Cerebellar nuclear complex (tissue), 1 donor: ENCODE results near the gene MPC1L.
"Not testable (repeated sequence)": the region's sequence is repeated elsewhere in the genome, so short reads cannot be mapped to it uniquely, and the experiment has no call there.

ENCODE experiments used
- DNase-seq, 2 experiments: peaks; one replicate each; lab custom pipeline; 2025; lab: John Stamatoyannopoulos, UW

MPC1L gene

DNA sequence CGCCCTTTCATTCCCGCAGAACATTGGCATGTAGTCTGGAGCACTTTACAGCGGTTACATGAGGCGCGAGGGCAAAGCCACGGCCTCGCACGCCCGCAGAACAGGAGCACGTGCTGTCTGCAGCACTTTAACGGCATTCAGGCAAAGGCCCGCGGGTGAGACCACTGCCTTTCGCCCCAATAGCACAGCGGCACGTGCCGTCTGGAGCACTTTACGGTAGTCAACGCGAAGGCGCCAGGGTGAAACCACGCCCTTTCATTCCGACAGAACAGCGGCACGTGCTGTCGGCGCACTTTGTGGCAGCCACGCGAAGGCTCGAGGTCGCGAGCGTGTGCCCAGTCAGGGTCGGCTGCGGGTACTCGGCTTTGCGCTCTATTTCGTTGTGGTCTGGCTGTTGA is at the start of gene MPC1L:
Gene MPC1L (plus strand): TSS at position 290 of the 398 bp plus-strand sequence. CDS start 138 bp downstream, outside the sequence.
- DNase-seq, result no peak

DNA sequence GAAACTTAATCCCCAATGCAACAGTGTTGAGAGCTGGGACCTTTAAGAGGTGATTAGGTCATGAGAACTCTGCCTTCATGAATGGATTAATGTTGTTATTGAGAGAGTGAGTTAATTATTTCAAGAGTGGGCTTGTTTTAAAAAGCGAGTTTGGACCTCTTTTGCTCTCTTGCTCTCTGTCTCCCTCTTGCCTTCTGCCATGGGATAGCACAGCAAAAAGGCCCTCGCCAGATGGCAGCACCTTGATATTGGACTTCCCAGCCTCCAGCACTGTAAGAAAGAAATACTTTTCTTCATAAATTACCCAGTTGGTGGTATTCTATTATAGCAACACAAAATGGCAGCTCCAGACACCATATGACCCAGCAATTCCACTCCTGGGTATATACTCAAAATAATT is 49.5 kb upstream of the MPC1L start:
- no peak for DNase-seq

DNA sequence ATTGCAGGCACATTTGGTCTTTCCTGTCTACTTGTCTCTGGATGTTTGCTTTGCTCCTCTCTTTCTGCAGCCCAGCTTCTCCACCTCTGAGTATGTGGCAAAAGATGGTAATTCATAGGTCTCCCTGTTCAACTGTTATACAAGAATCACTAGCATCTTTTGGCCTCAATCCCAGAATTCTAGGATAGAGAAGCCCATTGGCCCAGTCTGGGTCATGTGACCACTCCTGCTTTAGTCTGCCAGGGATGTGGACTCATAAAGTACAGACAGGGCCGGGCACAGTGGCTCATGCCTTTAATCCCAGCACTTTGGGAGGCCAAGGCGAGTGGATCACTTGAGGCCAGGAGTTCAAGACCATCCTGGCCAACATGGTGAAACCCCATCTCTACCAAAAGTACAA is 47.8 kb upstream of the MPC1L start:
- DNase-seq, result not testable (repeated sequence)

DNA sequence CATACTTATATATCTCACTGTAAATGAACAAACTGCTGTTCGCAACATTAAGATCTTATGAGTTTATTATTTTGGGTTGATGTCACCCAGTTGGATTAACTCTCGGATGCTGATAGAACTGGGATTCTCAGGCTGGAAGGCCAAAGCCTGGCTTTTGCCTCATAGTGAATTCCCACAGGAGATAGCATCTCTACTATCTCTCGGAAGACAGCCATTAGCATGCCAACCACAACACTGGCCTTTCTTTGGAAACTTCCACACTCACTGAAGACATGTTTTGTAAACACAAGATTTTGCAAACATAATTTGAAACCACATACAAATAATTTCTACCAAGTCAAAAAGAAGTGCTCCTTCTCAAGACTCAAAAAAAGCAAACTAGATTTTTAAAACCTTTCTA is 46.9 kb upstream of the MPC1L start:
- DNase-seq, result no peak

DNA sequence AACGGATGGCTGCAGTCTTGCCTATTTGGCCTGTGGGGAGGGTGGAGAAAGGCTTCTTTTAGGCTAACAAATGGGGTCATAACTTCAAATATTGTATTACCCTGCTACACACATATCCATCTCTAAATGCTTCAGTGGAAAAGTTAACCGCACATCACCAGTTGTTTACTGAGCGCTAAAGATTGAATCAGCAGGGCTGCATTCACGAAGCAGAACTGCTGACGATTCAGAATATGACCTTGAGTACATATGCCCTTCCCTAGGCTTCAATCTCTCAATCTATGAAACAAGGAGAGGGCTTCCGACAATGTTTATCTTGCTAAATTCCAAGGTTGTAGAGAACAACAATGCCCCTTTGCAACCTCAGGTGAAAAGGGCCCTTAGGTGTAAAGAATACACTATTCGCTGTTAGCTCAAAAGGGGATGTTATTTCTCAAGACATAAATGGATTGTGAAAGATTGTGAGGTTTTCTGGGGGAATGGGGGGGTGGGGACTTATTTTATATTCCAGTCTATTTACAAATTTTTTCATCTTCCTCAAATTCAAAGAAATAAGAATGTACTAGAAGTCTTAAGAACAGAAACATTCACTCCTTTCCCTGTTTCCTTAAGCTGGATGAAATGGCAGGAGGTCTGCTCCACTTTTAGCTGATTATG is 45.1 kb upstream of the MPC1L start:
- DNase-seq, result no peak

DNA sequence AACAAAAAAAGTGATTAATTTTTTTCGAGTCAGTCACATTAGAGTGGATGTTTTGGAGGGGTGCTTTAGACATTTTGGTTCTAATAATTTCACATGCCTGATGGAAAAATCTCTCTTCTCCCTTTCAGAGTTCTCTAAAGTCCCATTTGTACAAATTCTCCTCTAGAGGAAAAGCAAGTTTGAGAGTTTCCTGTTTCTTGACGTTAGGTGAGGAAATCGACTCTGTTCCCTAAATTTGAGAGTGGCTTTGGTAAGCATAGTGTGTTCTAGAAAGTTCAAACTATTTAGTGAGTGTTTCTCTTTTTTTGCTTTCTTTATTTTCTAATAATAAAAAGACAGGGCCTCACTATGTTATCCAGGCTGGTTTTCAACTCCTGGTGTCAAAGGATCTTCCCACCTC is 44.1 kb upstream of the MPC1L start:
- DNase-seq, result no peak

DNA sequence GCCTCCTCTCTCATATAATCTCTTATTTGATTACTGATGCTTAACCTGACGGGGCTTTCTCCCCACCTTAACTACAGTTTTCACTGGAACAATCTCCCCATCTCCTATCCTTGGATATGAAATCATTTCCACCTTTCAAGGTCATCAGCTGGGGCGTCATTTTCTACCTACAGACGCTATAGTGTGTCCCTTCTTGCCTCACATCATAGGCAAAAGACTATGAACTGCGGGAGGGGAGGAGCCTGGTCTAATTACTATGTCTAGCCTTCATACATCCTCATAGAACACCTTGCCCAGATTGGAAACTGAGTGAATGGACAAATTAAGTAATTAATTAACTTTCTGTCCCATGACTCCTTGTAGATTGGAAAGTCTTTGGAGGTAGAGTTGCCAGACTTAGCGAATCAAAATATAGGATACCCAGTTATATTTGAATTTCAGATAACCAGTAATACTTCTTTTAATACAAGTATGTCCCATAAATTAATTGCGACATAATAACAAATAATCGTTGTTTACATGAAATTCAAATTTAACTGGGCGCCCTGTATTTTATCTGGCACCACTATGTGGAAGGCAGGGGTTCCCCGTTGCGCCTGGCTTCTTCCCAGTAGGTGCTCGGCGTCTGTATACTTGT is 43.2 kb upstream of the MPC1L start:
- peak in 1 of 2 experiments; percentile 27 for DNase-seq

DNA sequence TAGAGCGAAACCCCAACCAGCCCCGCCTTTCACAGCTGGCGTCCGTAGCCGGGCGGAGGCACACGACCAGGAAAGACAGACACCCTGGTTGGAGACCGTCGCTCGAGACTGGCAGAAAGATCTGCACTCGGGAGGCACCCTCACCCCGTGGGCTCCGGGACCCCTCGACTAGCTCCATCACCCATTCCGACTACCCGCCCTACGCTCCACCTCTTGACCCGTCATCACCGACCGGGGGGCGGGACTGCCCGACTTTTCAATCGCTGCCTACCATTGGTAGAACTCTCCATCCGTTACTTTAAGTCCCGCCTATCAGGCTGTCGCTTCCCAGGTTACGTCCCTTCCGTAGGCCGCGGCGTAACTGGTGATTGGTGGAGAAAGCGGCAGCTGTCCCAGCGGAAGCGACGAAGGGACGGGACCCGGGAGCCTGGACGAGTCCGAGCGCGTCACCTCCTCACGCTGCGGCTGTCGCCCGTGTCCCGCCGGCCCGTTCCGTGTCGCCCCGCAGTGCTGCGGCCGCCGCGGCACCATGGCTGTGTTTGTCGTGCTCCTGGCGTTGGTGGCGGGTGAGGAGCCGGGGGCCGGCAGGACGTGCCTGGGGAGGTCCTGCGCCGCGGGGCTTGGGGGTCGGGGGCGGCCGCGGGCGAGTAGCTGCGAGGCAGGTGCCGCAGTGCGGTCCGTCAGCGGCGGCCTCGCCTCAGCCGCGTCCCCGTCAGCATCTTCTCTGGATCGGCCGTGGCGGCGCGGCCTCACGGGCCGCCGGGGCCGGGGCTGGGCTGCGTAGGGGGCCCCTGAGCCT is 42.5 kb upstream of the MPC1L start, which contains the start of gene ATP6AP2:
Gene ATP6AP2 (plus strand): TSS at position 434 of the 799 bp plus-strand sequence. CDS start 96 bp downstream, at position 530.
- peak; percentile 60 to 68 for DNase-seq

DNA sequence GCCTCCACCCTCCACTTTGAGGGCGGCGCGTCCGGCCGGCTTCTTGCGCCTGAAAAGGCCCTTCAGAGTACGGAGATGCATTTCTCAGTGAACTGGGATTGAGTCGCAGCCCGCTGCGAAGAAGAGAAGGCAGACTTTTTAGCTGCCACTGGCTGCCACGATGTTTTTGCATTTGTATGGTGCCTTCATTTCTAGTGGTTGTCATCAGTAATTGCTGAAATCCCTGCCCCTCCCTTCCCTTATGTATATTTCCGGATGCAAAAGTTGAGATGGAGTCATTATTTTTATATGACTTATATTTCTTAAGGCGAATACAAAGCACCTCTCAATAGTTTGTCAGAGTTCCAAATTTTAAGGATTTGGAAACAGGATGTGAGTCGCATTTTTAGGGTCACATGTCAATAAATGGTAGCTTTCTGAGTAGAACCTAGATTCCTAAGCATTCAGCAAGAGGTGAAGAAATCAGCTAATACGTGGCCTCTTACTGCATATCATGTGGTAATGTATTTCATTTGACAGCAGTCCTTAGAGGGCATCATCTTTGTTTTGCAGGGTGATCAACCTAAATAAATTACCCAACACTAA is 41.8 kb upstream of the MPC1L start:
- DNase-seq, result no peak

DNA sequence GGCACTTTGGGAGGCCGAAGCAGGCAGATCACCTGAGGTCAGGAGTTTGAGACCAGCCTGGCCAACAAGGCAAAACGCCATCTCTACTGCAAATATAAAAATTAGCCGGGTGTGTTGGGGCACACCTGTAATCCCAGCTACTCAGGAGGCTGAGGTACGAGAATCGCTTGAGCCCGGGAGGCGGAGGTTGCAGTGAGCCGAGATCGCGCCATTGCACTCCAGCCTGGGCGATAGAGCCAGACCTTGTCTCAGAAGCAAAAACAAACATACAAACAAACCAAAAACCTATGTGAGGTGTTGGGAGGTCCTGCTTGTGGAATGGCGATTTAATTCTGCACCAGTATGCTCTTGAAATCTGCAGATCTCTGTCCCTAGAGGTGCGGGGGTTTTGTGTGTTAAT is 41.0 kb upstream of the MPC1L start:
- DNase-seq, result not testable (repeated sequence)

DNA sequence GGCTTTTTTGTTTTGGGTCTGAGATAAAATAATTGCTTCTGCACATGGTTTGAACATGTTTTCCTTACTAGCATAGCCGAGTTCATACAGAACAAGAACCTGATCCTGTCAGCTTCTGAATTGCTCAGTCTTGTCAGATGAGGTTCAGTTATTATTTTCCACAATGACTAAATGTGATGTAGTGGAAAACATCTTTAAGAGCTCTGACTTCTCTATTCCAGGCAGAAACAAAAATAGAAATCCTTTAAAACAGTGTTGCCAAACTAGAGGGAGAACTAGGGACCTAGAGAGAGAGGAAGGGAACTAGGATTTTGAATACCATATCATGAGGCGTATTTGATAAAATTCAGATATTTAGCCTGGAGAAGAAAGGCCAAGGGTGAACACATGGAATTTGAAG is 40.4 kb upstream of the MPC1L start:
- no peak for DNase-seq

DNA sequence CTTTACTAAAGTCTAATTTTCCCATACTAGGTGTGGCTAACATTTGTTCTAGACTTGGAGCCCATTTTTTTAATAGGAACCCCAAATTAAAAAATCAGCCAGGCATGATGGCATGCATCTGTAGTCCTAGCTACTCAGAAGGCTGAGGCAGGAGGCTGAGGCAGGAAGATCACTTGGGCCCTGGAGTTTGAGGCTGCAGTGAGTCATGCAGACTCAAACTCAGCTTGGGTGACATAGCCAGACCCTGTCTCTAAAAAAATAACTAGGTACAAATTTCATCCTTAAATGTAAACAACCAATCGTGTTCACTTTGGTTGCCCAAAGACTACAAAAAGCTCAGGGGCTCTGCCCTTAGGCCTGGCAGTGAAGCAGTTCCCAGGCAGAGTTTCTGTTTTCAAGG is 35.6 kb upstream of the MPC1L start:
- not testable (repeated sequence) for DNase-seq

DNA sequence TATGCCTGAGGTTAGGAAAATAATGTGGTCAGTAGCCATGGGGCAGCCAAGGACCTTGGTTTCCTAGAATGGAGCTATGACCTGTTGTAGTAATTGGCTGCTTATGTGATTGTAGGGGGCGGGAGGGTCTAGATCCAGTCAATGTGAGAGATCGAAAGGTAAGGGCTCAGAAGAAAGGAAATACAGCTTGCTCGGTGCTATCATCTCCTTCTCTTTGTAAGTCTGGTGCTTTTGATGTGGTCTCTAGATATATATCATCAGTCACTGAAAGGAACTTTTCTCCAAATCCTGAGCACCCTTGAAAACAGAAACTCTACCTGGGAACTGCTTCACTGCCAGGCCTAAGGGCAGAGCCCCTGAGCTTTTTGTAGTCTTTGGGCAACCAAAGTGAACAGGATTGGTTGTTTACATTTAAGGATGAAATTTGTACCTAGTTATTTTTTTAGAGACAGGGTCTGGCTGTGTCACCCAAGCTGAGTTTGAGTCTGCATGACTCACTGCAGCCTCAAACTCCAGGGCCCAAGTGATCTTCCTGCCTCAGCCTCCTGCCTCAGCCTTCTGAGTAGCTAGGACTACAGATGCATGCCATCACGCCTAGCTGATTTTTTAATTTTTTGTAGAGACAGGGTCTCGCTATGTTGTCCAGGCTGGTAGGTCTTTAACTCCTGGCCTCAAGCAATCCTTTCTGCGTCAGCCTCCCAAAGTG is 33.5 kb upstream of the MPC1L start:
- not testable (repeated sequence) for DNase-seq

DNA sequence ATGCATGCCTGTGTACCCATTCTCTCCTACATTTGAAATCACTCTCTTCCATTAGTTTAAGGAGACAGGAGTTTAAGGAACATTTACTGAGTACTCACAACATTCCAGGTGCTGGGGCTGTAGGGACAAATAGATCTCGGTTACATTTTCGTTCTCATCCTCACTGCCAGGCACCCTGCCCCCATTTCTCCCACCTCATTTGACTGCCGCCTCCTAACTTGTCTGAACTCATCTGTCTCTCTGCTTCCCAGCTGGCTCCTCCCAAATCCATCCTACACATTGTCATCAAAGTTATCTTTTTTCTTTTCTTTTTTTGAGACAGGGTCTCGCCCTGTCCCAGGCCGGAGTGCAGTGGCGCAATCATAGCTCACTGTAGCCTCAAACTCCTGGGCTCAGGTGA is 19.8 kb upstream of the MPC1L start:
- DNase-seq, result no peak

DNA sequence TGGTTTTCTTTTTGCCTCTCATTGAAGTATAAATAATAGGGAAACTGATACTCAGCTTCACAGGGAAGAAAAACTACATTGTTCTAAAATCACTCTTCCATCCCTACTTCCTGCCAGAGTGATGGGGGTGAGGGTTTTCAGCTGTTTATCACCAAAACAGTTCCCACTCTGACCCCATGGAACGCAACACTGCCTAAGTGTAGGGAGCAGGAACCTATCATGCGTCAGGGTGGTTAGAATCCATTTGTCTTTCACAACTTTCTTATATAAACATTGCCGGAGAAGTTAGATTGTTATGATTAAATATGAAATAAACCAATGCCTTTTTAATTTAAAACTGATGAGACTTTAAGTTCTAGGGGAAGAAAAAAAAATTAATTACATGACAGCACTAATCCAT is 15.8 kb upstream of the MPC1L start:
- no peak for DNase-seq

DNA sequence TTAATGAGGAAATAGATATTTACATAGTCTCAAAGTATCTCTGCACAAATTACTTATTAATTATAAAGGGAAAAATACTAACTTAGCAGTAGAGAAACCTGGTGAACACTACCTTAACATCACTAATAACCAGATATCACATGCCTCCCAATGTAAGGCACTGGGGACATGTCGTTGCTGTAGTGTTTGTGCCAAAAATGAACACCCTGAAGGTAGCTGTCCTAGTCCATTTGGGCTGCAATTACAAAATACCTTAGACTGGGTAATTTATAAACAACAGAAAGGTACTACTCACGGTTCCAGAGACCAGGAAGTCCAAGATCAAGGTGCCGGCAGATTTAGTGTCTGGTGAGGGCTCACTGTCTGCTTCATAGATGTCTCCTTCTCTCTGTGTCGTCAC is 10.7 kb upstream of the MPC1L start:
- no peak for DNase-seq

DNA sequence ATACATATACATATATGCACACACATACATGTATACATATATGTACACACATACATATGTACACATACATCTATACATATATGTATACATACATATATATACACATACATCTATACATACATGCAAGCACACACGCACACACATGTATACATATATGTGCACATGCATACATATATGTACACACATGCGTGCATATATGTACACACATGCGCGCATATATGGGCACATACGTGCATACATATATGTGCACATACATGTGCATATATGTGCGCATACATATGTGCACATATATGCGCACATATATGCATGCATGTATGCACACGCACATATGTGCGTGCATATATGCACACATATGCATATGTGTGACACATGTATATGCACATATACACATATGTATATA is 7.3 kb upstream of the MPC1L start:
- DNase-seq, result no peak

DNA sequence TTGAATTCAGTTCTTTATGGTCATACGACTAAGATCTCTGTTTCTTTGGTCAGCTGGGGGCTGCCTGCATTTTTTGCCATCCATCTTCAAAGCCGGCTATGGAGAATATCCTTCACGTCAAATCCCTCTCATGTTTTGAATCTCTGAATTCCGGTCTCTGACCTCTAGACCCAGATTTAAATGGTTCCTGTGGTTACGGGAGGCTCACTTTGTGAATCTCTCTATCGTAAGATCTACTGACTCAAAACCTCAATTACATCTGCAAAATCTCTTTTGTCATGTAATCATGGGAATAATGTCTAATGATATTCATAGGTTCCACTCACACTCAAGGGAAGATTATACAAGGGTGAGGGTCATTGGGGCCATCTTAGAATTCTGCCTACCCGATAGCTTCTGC is 5.7 kb upstream of the MPC1L start:
- DNase-seq, result no peak

DNA sequence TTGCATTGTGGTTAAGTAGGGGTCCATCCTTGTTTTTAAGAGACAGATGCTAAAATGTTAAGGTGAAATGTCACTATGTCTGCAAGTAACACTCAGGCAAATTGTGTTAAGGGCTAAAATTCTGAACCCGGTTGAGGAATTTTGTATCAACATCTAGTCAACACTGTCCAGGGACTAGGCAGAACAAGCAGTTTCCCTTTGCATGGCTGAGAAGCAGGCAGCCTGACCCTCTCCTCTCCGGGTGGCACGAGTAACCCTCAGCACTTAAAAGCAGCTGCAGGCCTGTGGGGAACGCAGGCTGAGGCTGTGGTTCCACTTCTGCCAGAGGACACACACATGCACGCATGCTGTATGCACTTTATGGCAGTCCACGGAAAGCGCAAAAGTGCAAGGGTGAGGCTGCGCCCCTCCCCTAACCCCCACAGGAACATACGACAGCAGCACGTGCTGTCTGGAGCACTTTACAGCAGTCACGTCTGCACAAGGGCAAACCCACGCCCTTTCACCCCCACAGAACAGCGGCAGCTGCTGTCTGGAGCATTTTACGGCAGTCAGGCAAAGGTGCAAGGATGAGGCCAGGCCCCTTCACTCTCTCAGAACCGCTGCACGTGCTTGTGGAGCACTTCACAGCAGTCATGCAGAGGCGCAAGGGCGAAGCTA is 619 bp upstream of the MPC1L start:
- DNase-seq, result no peak

DNA sequence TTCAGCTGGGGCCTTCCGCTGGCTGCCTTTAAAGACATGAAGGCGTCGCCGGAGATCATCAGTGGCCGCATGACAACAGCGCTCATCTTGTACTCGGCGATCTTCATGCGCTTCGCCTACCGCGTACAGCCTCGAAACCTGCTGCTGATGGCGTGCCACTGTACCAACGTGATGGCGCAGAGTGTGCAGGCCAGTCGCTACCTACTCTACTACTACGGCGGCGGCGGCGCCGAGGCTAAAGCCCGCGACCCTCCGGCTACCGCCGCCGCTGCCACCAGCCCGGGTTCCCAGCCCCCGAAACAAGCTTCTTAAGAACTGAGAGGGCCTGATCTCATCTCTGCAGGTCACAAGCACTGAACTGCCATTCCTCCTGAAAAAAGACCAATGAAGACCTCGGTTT is 437 bp downstream of the MPC1L start:
- DNase-seq, result no peak

DNA sequence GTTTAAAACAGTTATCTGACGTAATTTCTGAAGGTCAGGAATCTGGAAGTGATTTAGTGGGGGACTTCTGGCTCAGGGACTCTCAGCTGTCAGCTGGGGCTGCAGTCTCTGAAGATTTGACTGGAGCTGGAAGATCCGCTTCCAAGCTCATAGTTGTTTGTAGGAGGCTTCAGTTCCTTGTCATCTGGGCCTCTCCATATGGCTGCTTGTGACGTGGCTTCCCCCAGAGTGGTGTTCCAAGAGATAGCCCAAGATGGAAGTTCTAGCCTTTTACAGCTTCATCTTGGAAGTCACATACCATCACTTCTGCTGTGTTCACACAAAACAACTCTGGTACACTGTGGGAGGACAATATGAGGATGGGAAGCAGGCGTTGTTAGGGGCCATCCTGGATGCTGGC is 2.1 kb downstream of the MPC1L start:
- no peak for DNase-seq
